ENCODE measurements around the gene LRRIQ1.

- TF ChIP-seq CTCF (conservative IDR thresholded peaks at IDR 0.05; ENCODE audit: low read depth, low read length): no peak
- no peak for TF ChIP-seq EZH2 (IDR thresholded peaks at IDR 0.05; ENCODE audit: low read length, unreplicated experiment)
- TF ChIP-seq EZH2phosphoT487 (IDR thresholded peaks at IDR 0.05; ENCODE audit: borderline replicate concordance, low read length): no peak
Observed at GRCh38 chr12:85130646-85131045, 94.5 kb downstream of the LRRIQ1 start.
